ENCODE results near the gene B3GNT8.
"Not testable (repeated sequence)": the region's sequence is repeated elsewhere in the genome, so short reads cannot be mapped to it uniquely, and the experiment has no call there.

The B3GNT8 gene

GRCh38 chr19:41424335-41425173 is 2.6 kb downstream of the B3GNT8 start:
- intact Hi-C loops (cut with DNase I): no loop called here
- no peak for DNase-seq

- intact Hi-C loops (cut with DNase I): no loop called here
These were observed 4.2 kb downstream of the B3GNT8 start for GRCh38 chr19:41422955-41423354.

DNA sequence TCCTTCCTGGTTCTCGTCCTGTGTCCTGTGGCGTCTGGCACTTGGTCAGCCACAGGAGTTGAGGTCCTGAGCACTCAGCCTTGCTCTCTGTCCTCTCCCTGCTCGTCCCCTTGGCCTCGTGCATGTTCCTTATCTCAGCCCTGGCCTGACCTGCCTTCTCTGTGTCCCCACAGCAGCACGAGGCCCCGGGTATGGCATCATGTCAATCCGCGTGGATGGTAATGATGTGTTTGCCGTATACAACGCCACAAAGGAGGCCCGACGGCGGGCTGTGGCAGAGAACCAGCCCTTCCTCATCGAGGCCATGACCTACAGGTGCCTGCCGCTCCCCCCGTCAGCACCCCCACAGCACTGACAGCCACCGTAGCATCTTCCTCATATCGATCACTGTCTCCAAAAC is 4.7 kb downstream of the B3GNT8 start:
- no peak for DNase-seq
- intact Hi-C loops (cut with DNase I): no loop called here

More at GRCh38 chr19:41422955-41423354, 4.2 kb downstream of the B3GNT8 start:
- DNase-seq: no peak

DNA sequence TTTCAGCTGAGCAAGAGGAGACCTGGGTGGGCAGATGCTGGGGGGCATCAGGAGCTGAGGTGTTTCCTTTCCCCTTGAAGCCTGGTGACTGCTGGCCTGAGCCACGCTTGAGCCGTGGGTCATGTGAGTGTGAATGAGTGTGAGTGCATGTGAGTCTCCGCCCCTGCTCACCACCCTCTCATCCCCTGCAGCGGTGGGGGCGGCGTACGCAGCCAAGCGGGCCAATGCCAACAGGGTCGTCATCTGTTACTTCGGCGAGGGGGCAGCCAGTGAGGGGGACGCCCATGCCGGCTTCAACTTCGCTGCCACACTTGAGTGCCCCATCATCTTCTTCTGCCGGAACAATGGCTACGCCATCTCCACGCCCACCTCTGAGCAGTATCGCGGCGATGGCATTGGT is 5.2 kb downstream of the B3GNT8 start:
- intact Hi-C loops (cut with DNase I): no loop called here
- DNase-seq: no peak

DNA sequence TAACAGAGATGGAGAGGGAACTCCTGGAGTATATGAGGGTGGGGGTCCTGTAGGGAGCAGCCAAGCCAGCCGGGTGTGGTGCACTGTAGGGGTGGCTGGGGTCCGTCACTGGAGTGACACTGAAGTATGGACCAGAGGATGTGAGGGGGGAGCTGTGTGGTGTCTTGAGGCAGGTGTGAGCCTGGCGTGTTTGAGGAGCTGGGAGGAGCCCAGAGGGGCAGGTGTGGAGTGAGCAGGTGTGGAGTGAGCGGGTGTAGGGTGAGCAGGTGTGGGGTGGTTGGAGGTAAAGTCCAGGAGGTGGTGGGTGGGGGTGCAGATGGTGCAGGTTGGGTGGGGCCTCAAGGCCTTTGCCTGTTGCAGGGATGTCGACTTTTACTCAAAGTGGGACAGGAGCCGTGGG is 5.9 kb downstream of the B3GNT8 start:
- DNase-seq: no peak
- intact Hi-C loops (cut with DNase I): no loop called here

DNA sequence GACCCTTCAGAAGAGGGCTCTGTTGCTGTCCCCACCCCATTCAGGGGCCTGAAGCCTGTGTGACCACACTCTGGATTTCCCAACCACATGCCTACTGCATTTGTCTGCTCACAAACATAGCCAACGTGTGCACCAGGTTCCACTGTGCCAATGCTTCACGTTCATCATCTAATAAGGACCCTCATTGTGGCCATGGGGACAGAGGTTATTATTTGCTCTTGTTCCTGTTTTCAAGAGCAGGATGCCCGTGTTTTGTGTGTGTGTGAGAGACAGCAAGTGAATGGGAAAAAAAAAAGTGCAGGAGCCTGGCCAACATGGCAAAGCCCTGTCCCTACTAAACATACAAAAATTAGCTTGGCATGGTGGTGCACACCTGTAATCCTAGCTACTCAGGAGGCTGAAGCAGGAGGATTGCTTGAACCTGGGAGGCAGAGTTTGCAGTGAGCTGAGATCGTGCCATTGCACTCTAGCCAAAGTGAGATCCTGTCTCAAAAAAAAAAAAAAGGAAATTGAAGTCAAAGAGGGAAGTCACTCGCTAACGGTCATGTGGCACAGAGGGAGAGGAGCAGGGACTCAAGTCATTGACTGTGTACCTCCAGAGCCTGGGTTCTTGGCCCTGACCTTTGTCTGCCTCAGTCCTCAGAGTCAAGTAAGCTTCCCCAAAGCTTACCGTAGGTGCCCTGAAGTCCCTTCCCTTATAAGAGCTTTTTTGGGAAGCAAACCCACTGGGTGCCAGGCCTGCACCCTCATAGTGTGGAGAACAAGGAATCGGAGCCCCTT is 6.9 kb downstream of the B3GNT8 start:
- intact Hi-C loops (cut with DNase I): no loop called here

GRCh38 chr19:41416194-41416674 is 10.9 kb downstream of the B3GNT8 start:
- DNase-seq: no peak
- intact Hi-C loops (cut with DNase I): no loop called here

More for the DNA sequence above, 6.9 kb downstream of the B3GNT8 start:
- DNase-seq: peak in 11 of 42 donors; percentile 19 to 55 (median 32)

- DNase-seq: no peak
- intact Hi-C loops (cut with DNase I): no loop called here
These were observed 12.0 kb downstream of the B3GNT8 start for GRCh38 chr19:41415154-41415571.

DNA sequence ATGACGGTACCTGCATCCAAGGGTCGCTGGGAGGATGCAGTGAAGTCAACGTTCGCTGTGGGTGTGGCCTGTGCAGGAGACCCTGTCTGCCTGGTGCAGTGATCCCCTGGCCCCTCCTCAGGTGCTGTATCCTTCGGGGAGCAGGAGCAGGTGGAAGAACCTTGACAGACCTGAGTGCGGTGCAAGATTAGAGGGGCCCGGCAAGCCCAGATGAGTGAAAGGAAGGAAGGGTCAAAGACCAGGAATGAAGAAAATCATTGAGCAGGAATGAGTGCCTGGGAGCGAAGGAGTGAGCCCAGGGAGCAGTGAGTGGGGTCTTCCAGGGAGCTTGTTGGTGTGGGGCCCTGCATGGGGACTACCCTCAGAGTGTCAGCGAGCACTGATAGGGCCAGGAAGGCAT is 12.7 kb downstream of the B3GNT8 start:
- intact Hi-C loops (cut with DNase I): no loop called here

GRCh38 chr19:41413947-41414346 is 13.2 kb downstream of the B3GNT8 start:
- DNase-seq: no peak
- intact Hi-C loops (cut with DNase I): no loop called here

More for the DNA sequence above, 12.7 kb downstream of the B3GNT8 start:
- DNase-seq: no peak

- DNase-seq: no peak
- intact Hi-C loops (cut with DNase I): no loop called here
These were observed 14.2 kb downstream of the B3GNT8 start for GRCh38 chr19:41412953-41413352.

DNA sequence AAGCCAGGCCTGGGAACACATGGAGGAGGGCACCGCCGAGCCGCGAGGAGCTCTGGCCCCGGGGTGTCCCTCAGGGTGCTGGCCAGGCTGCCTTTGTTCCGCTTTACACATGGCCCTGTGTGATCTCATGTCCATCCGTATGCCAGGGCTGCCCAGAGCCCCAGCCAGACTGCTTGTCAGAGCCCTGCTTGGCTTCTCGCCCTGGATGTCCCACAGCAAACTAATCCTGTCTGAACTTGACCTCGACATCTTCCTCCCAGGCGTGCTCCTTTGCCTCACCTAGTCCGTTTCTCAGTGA is 15.3 kb downstream of the B3GNT8 start:
- intact Hi-C loops (cut with DNase I): no loop called here
- peak in 40 of 42 donors; percentile 14 to 89 (median 67) for DNase-seq

DNA sequence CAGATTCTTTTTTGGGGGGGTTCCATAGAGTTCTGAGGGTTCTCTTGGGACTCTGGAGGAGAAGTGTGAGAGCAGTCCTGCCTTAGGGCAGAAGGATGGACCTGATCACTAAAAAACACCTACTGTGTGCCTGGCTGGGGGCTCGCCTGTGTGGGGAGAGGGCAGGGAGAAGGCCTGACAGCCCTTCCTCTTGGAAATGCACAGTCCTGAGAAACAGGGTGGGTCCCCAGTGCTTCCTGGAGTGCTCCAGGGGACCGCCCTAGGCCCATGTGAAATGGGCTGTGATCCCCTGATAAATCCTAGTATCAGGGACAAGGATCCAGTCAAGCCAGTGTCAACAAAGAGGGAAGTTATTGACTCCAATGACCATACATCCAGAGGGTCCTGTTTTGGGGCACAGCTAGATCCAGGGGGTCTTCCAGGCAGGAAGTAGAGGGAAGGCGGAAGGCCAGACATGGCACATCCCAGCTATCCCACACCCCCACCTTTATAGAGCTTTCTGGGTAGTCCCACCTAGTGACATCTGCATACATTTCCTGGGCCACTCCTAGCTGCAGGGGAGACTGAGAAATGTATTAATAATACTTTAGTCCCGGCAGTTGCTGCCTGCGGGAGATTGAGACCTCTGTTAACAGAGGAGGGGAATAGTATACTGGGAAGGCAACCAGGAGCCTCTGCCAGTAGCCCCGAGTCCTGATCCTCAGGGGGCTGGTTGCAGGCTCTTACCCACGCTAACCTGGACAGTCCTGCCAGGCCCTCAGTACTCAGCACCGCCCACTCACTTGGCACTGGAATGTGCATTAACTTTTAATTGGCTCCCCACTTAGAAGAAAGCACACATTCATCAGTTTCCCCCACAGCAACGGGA is 15.8 kb downstream of the B3GNT8 start:
- intact Hi-C loops (cut with DNase I): no loop called here
- DNase-seq: no peak

DNA sequence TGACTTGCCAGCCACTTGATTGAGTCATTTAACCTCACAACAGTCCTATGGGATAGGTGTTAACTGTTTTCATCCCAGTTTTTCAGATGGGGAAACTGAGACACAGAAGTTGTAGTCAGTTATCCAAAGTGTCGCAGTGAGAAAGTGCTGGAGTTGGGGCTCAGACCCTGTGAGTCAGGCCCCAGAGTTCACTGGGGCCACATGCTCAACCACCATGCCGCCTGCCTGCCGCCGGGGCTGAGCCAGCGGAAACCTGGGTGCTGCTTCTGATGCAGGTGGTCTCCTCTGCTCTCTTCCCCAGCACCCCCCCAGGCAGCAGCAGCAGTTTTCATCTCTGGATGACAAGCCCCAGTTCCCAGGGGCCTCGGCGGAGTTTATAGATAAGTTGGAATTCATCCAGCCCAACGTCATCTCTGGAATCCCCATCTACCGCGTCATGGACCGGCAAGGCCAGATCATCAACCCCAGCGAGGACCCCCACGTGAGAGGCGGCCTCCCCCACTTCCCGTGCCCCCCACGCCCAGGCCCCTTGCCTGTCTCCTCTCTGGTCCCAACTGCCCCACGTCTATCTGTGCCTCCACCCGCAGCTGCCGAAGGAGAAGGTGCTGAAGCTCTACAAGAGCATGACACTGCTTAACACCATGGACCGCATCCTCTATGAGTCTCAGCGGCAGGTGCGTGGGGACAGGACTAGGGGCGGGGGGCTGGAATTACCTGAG is 16.7 kb downstream of the B3GNT8 start:
- no peak for DNase-seq
- intact Hi-C loops (cut with DNase I): no loop called here

DNA sequence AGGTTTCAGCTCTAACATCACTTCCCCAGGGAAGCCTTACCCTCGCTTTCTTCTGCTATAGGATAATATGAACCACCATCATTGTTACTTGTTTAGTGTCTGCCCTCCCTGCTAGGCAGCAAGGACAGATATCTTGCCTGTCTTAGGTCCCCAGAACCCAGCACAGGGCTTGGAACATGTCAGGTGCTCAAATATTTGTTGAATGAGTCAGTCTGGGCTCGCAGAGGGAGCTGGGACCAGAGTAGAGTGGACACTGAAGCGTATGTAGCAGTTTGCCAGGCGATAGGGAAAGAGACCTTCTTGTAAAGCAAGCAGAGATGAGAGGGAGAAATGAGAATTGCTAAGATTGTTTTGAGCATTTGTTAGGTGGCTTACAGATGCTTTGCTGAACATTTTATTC is 17.9 kb downstream of the B3GNT8 start:
- intact Hi-C loops (cut with DNase I): no loop called here

GRCh38 chr19:41408846-41409245 is 18.3 kb downstream of the B3GNT8 start:
- intact Hi-C loops (cut with DNase I): not testable (repeated sequence)

More for the DNA sequence above, 17.9 kb downstream of the B3GNT8 start:
- no peak for DNase-seq

DNA sequence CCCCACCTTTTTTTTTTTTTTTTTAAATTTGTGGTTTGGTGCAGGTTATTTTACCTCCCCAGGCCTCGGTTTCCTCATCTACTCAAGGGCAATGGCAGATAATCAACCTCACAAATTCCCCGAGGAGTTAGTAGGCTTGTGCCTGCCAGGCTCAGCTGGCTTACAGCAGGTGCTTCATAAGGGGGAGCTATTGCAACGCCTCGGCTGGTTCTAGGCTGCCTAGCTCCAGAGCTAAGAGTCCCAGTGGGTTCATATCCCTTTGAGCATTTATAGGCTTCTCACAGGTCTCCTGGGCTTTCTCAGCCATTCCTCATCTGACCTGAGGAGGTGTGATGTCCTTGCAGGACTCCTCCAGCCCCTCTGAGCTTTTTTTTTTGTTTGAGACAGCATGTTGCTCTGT is 18.9 kb downstream of the B3GNT8 start:
- intact Hi-C loops (cut with DNase I): no loop called here

More at GRCh38 chr19:41408846-41409245, 18.3 kb downstream of the B3GNT8 start:
- not testable (repeated sequence) for DNase-seq

GRCh38 chr19:41407271-41407670 is 19.9 kb downstream of the B3GNT8 start:
- intact Hi-C loops (cut with DNase I): no loop called here
- no peak for DNase-seq

More for the DNA sequence above, 18.9 kb downstream of the B3GNT8 start:
- no peak for DNase-seq

DNA sequence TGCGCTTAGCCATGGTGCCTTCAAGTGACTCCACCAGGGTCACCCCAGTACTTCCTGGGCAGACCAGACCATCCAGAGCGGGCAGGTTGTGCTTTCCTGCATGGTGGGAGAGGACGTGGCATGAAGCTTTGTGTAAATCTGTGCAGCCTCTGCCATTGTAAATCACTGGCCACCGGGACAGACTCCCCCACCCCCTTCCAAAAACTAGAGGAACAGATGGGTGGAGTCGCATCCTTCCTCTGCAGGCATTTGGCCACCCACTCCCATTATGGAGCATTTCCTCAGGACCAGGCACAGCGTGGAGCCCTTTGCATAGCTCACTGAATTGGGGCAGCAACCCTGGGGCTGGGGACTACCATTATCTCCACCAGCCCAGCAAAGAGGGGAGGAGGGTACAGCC is 21.4 kb downstream of the B3GNT8 start:
- DNase-seq: no peak
- intact Hi-C loops (cut with DNase I): no loop called here
